Smooth muscle cell of bladder (primary cell): ENCODE results near the gene BECN2. TPM values are rescaled to one million over a fixed set of nuclear protein-coding genes. Genes with fewer than 3 reads are reported as not detected.

Experiments used
- total RNA-seq: library from RNA; depleted of rRNA; stranded (reverse); fragments of >200 nt; gene quantifications from 2 replicates; pipeline ENCODE4 v1.2.3, GENCODE V29; 2014

Gene BECN2
- total RNA-seq = not detected in 2 replicates

GRCh38 chr1:241957692-241958494 lies at the start of gene BECN2:
BECN2 (plus strand) TSS chr1:241957767; CDS start chr1:241957767, 0 bp downstream.

GRCh38 chr1:241999026-241999425 lies 41.5 kb downstream of the BECN2 start, which contains the start of gene MAP1LC3C:
MAP1LC3C (minus strand) TSS chr1:241999098; CDS start chr1:241999008, 90 bp downstream.

Other genes with a start within 250 kb of the BECN2 start
- 1.8 and 2.8 TPM in 2 replicates for gene EXO1, start 109.6 kb upstream of the BECN2 start, total RNA-seq
- 0.14 and 0.18 TPM in 2 replicates for gene MAP1LC3C, start 41.3 kb downstream of the BECN2 start, total RNA-seq